Endothelial cell of umbilical vein (primary cell): ENCODE data around the gene KLF13. TPM values are rescaled to one million over a fixed set of nuclear protein-coding genes. Genes with fewer than 3 reads are reported as not detected.

Source experiments
- BruUV-seq: library from RNA; stranded (reverse); fragments of 400-500 nt; replicated peaks from 2 replicates; lab custom pipeline; 2021; lab: Mats Ljungman, UMichigan
- CTCF ChIA-PET: fragments of 300-600, 350-600 bp; sonication (Branson Sonifier 250); formaldehyde crosslinking; loops from one replicate; lab custom pipeline; 2021; ENCODE audit warnings: antibody characterized with exemption, inconsistent platforms; lab: Charles Lee
- POLR2A ChIA-PET: fragments of 300-600, 350-600 bp; sonication (Branson Sonifier 250); formaldehyde crosslinking; loops from one replicate; lab custom pipeline; 2021; ENCODE audit warnings: antibody characterized with exemption, inconsistent platforms; lab: Charles Lee
- DNase-seq: peaks from one replicate; pipeline ENCODE4 v3.0.0-alpha.2; 2011; ENCODE audit warnings: low read depth, low spot score
- FAIRE-seq: peaks from 2 replicates; lab custom pipeline; 2011; peaks lifted over from hg19 to GRCh38; lab: Jason Lieb, UNC
- H2AFZ ChIP-seq: 2 replicates; pipeline ENCODE4 v1.6.0; 2012; ENCODE audit warnings: low read depth, low read length, control low read depth, inconsistent platforms
- H3K27ac ChIP-seq: 2 replicates; pipeline ENCODE4 v1.5.1; 2011; ENCODE audit warnings: low read depth, mild to moderate bottlenecking, control low read depth, low read length, moderate library complexity; ENCODE audit not compliant: insufficient read depth
- H3K27me3 ChIP-seq, 2 experiments: 2 replicates each; pipeline versions ENCODE4 v1.6.0 to v1.6.1; 2011; ENCODE audit warnings: low read length in 2 of 2, mixed read lengths in 1 of 2; ENCODE audit not compliant: control insufficient read depth in 2 of 2, insufficient read depth in 2 of 2
- H3K36me3 ChIP-seq, 2 experiments: 2 replicates in 1 of 2; 3 replicates in 1 of 2; pipeline ENCODE4 v1.5.1; 2011; ENCODE audit warnings: low read length in 2 of 2, mild to moderate bottlenecking in 1 of 2, moderate library complexity in 1 of 2; ENCODE audit not compliant: control insufficient read depth in 2 of 2, insufficient read depth in 2 of 2; ENCODE audit errors: extremely low read depth in 1 of 2
- H3K4me1 ChIP-seq: 3 replicates; pipeline ENCODE4 v1.5.1; 2011; ENCODE audit warnings: mild to moderate bottlenecking, low read length; ENCODE audit not compliant: control insufficient read depth, insufficient read depth; ENCODE audit errors: extremely low read depth
- H3K4me2 ChIP-seq: 2 replicates; pipeline ENCODE4 v1.6.1; 2011; ENCODE audit warnings: low read length, control low read depth, mixed read lengths; ENCODE audit not compliant: insufficient read depth
- H3K4me3 ChIP-seq, 3 experiments: fragments of 200-600 bp in 1 of 3; sonication (generic), shearing (Covaris generic) in 1 of 3; replicated peaks in 1 of 3; 2 replicates each; pipeline ENCODE4 v1.5.1; 2011 to 2016; ENCODE audit warnings: control low read depth in 3 of 3, low read length in 3 of 3, mild to moderate bottlenecking in 2 of 3, inconsistent platforms in 1 of 3, low read depth in 1 of 3, moderate library complexity in 1 of 3; ENCODE audit not compliant: insufficient read depth in 1 of 3
- H3K79me2 ChIP-seq: 2 replicates; pipeline ENCODE4 v1.6.0; 2012; ENCODE audit warnings: low read length, inconsistent platforms; ENCODE audit not compliant: control insufficient read depth, insufficient read depth
- H3K9ac ChIP-seq: replicated peaks from 2 replicates; pipeline ENCODE3; 2011; ENCODE audit warnings: low read length, control low read depth; ENCODE audit not compliant: insufficient read depth; ENCODE audit errors: extremely low read depth
- H3K9me1 ChIP-seq: replicated peaks from 3 replicates; pipeline ENCODE4 v1.6.0; 2011; ENCODE audit warnings: mild to moderate bottlenecking, low read length; ENCODE audit not compliant: control insufficient read depth, insufficient read depth; ENCODE audit errors: extremely low read depth
- H3K9me3 ChIP-seq: replicated peaks from 2 replicates; pipeline ENCODE4 v1.5.1; 2012; ENCODE audit warnings: low read length, inconsistent platforms; ENCODE audit not compliant: control insufficient read depth, insufficient read depth
- H4K20me1 ChIP-seq: replicated peaks from 2 replicates; pipeline ENCODE3; 2011; ENCODE audit warnings: mild to moderate bottlenecking, low read length; ENCODE audit not compliant: control insufficient read depth, insufficient read depth; ENCODE audit errors: extremely low read depth
- EZH2 ChIP-seq: IDR thresholded peaks from 2 replicates; pipeline ENCODE4 v1.6.1; 2012; ENCODE audit warnings: borderline replicate concordance, low read depth, mild to moderate bottlenecking, moderate library complexity, low read length, inconsistent platforms; ENCODE audit not compliant: severe bottlenecking
- FOS ChIP-seq: IDR thresholded peaks from 2 replicates; pipeline ENCODE4 v1.6.1; 2011; ENCODE audit warnings: mild to moderate bottlenecking, low read length, moderate library complexity, borderline replicate concordance; ENCODE audit not compliant: insufficient read depth
- GATA2 ChIP-seq: IDR thresholded peaks from 2 replicates; pipeline ENCODE4 v1.7.0; 2011; ENCODE audit warnings: low read depth, mild to moderate bottlenecking, moderate library complexity, mixed read lengths, low read length; ENCODE audit not compliant: insufficient read length, insufficient read depth
- JUN ChIP-seq: IDR thresholded peaks from 2 replicates; pipeline ENCODE4 v1.6.1; 2011; ENCODE audit warnings: borderline replicate concordance, low read depth; ENCODE audit not compliant: insufficient read length, insufficient read depth
- MYC ChIP-seq: IDR thresholded peaks from one replicate; pipeline ENCODE4 v1.6.1; 2011; ENCODE audit warnings: mild to moderate bottlenecking, low read depth, low read length
- POLR2A ChIP-seq: IDR thresholded peaks from 2 replicates; pipeline ENCODE4 v1.6.1; 2012; ENCODE audit warnings: low read depth, mild to moderate bottlenecking, control low read depth, low read length
- POLR2AphosphoS5 ChIP-seq: IDR thresholded peaks from 2 replicates; pipeline ENCODE4 v1.6.1; 2012; ENCODE audit warnings: low read depth, mild to moderate bottlenecking, control low read depth, low read length, moderate library complexity; ENCODE audit not compliant: insufficient read depth
- dilution Hi-C: fragments of 300-500 bp; cut with MboI; formaldehyde crosslinking; loops from one replicate; pipeline ENCODE4 v1.15.0; 2019; ENCODE audit warnings: low sequenced_read_pairs; ENCODE audit not compliant: extremely low pct_ligation_motif_present
- intact Hi-C: fragments of 100-400 bp; cut with micrococcal nuclease; formaldehyde crosslinking; loops from one replicate; pipeline ENCODE4 v1.10.0; 2022
- polyA plus RNA-seq, 4 experiments: library from polyadenylated mRNA; depleted of rRNA in 3 of 4; stranded (reverse) in 3 of 4; unstranded in 1 of 4; fragments of >200 nt; gene quantifications; 2 replicates each; pipeline versions ENCODE4 v1.2.1 to v1.2.3, GENCODE V29; 2011 to 2012; ENCODE audit warnings: missing spikeins in 1 of 4
- total RNA-seq: library from RNA; stranded (reverse); gene quantifications from 2 replicates; pipeline ENCODE4 v1.2.3, GENCODE V29; 2021
- TF ChIP-seq, protein P1 (sequence below): IDR thresholded peaks from 2 replicates; pipeline ENCODE4 v1.6.1; 2011; ENCODE audit not compliant: insufficient read depth, insufficient read length
- TF ChIP-seq, protein P2 (sequence below), 2 donors: IDR thresholded peaks; 1 replicate in 1 of 2; 2 replicates in 1 of 2; pipeline ENCODE4 v1.5.1; 2011; ENCODE audit warnings: low read length in 2 of 2, mild to moderate bottlenecking in 2 of 2, moderate library complexity in 2 of 2, control low read depth in 1 of 2, inconsistent platforms in 1 of 2, low read depth in 1 of 2; ENCODE audit not compliant: insufficient read depth in 1 of 2; ENCODE audit errors: extremely low read depth in 1 of 2

KLF13 gene
- total and polyA plus RNA-seq, 2 donors (not counting 3 experiments of a cell fraction or from before 2014, with no cell fraction given), result 10.1 to 31.9 TPM

DNA sequence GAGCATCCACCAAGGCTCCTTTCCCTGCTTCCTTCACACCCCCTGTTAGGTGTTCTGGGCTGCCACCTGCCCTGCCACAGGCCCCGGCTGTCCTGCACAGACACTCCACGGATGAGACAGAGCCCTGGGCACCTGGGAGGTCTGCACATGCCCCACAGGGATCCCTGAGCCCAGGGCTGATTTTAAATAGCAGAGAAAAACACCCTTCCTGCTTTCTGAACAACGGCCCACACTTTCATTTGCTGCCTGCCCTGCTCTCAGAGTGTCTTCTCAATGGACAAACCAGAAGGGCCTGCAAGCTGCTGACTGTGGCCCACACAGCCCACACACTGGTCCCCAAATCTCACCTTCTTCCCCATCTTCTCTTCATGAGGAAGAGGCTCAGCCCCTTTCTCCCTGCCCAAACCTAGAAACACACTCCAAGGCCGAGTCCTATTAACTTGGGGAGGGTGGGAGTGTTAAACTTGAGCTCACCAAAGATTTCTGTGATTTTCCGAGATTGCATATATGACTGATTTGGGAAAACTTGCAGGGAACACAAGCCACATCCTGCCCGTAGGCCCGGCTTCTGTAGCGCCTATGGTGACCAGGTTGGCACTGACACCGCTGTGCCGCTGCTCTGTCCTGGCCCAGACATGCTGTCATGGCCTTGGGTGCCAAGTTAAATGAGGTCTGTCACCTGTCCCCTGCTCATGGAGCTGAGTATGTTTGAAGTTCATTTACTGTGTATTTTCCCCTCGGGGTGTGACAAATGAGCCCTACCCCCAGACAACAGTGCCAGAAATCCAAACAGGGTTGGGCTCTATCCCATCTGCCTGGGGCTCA, 47.2 kb upstream of the KLF13 start:
- Histone ChIP-seq H2AFZ (no peak overlapping the region), H3K36me3 (no peaks in the 10 kb centered on the region), H3K79me2 (no peaks in the 10 kb centered on the region), H3K27me3 (no peaks in the 10 kb centered on the region), H4K20me1 (no peaks in the 10 kb centered on the region), H3K4me2 (no peak overlapping the region), H3K9me3 (no peaks in the 10 kb centered on the region), H3K9ac (no peak overlapping the region), H3K9me1 (no peaks in the 10 kb centered on the region), H3K4me1 (no peaks in the 10 kb centered on the region), H3K27ac (no peak overlapping the region), H3K4me3 (no peak overlapping the region)
- no TSS peak for BruUV-seq
- POLR2A ChIA-PET, result no interaction called here
- dilution Hi-C loops, result no loop called here
- intact Hi-C loops, result loop anchor here (5.0 kb wide), 1 partner anchor 57 kb away; no protein-coding TSS in a partner anchor
- no peak for DNase-seq
- TF ChIP-seq GATA2, result no peak
- TF ChIP-seq EZH2, result no peak
- TF ChIP-seq, protein P1, sequence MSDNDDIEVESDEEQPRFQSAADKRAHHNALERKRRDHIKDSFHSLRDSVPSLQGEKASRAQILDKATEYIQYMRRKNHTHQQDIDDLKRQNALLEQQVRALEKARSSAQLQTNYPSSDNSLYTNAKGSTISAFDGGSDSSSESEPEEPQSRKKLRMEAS, result no peak
- TF ChIP-seq, protein P2, sequence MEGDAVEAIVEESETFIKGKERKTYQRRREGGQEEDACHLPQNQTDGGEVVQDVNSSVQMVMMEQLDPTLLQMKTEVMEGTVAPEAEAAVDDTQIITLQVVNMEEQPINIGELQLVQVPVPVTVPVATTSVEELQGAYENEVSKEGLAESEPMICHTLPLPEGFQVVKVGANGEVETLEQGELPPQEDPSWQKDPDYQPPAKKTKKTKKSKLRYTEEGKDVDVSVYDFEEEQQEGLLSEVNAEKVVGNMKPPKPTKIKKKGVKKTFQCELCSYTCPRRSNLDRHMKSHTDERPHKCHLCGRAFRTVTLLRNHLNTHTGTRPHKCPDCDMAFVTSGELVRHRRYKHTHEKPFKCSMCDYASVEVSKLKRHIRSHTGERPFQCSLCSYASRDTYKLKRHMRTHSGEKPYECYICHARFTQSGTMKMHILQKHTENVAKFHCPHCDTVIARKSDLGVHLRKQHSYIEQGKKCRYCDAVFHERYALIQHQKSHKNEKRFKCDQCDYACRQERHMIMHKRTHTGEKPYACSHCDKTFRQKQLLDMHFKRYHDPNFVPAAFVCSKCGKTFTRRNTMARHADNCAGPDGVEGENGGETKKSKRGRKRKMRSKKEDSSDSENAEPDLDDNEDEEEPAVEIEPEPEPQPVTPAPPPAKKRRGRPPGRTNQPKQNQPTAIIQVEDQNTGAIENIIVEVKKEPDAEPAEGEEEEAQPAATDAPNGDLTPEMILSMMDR (IDR thresholded peaks at IDR 0.05; ENCODE audit: extremely low read depth in 1 of 2, insufficient read depth in 1 of 2, low read depth in 1 of 2, low read length in 2 of 2), result no peak
- no peak for TF ChIP-seq JUN
- TF ChIP-seq FOS, result no peak
- no peak for TF ChIP-seq POLR2AphosphoS5
- TF ChIP-seq POLR2A, result no peak
- no peak for TF ChIP-seq MYC
- CTCF ChIA-PET, result interaction anchor here (1.0 to 1.9 kb wide), 2 partner anchors 12 to 211 kb away, joined by 3 to 5 read pairs; no protein-coding TSS in a partner anchor
- FAIRE-seq, result no peak
